Neural crest cell (in vitro differentiated cells): ENCODE data around the gene WNT8B. TPM values are rescaled to one million over a fixed set of nuclear protein-coding genes. Genes with fewer than 3 reads are reported as not detected.

Experiments used
- DNase-seq: peaks from one replicate; pipeline ENCODE4 v3.0.0; 2021; ENCODE audit warnings: low read depth, mixed read lengths, low spot score
- H3K27ac Mint-ChIP-seq: one replicate; pipeline ENCODE4 v1.8.0; 2021; ENCODE audit warnings: mild to moderate bottlenecking, mixed read lengths; ENCODE audit not compliant: unreplicated experiment
- H3K27me3 Mint-ChIP-seq: 2 replicates; pipeline ENCODE4 v1.8.0; 2021; ENCODE audit warnings: low read depth, mild to moderate bottlenecking, mixed read lengths
- H3K36me3 Mint-ChIP-seq: 2 replicates; pipeline ENCODE4 v1.8.0; 2021; ENCODE audit warnings: low read depth, mild to moderate bottlenecking, mixed read lengths
- H3K4me1 Mint-ChIP-seq: 2 replicates; pipeline ENCODE4 v1.8.0; 2021; ENCODE audit warnings: mixed read lengths
- H3K4me3 Mint-ChIP-seq: one replicate; pipeline ENCODE4 v1.8.0; 2021; ENCODE audit warnings: mild to moderate bottlenecking, mixed read lengths
- H3K9me3 Mint-ChIP-seq: 2 replicates; pipeline ENCODE4 v1.8.0; 2021; ENCODE audit warnings: mixed read lengths
- CTCF ChIP-seq: fragments of 200-600 bp; sonication (generic); conservative IDR thresholded peaks from 2 replicates; pipeline ENCODE4 v1.5.0; 2021; ENCODE audit warnings: antibody characterized with exemption, mild to moderate bottlenecking
- total RNA-seq: library from RNA; stranded (reverse); gene quantifications from 2 replicates; pipeline ENCODE4 v1.2.1, GENCODE V29; 2021

Gene WNT8B
- total RNA-seq, 1 donor from 2014 or later, result 4.2 TPM

- Mint-ChIP-seq H3K9me3 (no peaks in the 10 kb centered on the region), H3K4me1 (peaks cover 18% of the 10 kb centered on the region), H3K27ac (no peak overlapping the region), H3K27me3 (peaks cover 7% of the 10 kb centered on the region), H3K4me3 (no peak overlapping the region), H3K36me3 (peaks cover 5% of the 10 kb centered on the region)
- no peak for DNase-seq
- TF ChIP-seq CTCF, result no peak
Observed at GRCh38 chr10:100524206-100524605, 61.4 kb downstream of the WNT8B start.

- no peak for DNase-seq
- Mint-ChIP-seq H3K4me1 (peaks cover 19% of the 10 kb centered on the region), H3K27me3 (peaks cover 5% of the 10 kb centered on the region), H3K4me3 (no peak overlapping the region), H3K27ac (no peak overlapping the region), H3K9me3 (no peaks in the 10 kb centered on the region), H3K36me3 (peaks cover 6% of the 10 kb centered on the region)
- TF ChIP-seq CTCF, result peak; percentile 23
Observed at GRCh38 chr10:100524638-100525037, 61.8 kb downstream of the WNT8B start.

GRCh38 chr10:100528123-100528886, 65.5 kb downstream of the WNT8B start:
- H3K27ac Mint-ChIP-seq, result no peak overlapping the region
- no peaks in the 10 kb centered on the region for H3K27me3 Mint-ChIP-seq
- H3K4me3 Mint-ChIP-seq, result peak overlapping the region; percentile 100
- peaks cover 23% of the 10 kb centered on the region for H3K4me1 Mint-ChIP-seq
- H3K36me3 Mint-ChIP-seq, result peaks cover 7% of the 10 kb centered on the region
- H3K9me3 Mint-ChIP-seq, result no peaks in the 10 kb centered on the region
- no peak for TF ChIP-seq CTCF
- no peak for DNase-seq

- peak overlapping the region; percentile 100 for H3K27ac Mint-ChIP-seq
- DNase-seq, result no peak
Observed at GRCh38 chr10:100528921-100529474, 66.2 kb downstream of the WNT8B start.

More at GRCh38 chr10:100528921-100529474, 66.2 kb downstream of the WNT8B start:
- Mint-ChIP-seq H3K9me3 (no peaks in the 10 kb centered on the region), H3K36me3 (peaks cover 7% of the 10 kb centered on the region), H3K27me3 (no peaks in the 10 kb centered on the region), H3K4me3 (peak overlapping the region; percentile 100), H3K4me1 (peaks cover 23% of the 10 kb centered on the region)
- TF ChIP-seq CTCF, result no peak
